Suprapubic skin (tissue), 3 donors: ENCODE data around the gene EPB41L1.

Source experiments
- CTCF ChIP-seq, 2 donors: fragments of 200-600 bp in 1 of 2; fragments of 450-650 bp in 1 of 2; sonication (generic) in 1 of 2; IDR thresholded peaks; one replicate each; pipeline ENCODE4 v1.5.1; 2016 to 2019; ENCODE audit warnings: antibody characterized with exemption in 2 of 2, mild to moderate bottlenecking in 1 of 2, moderate library complexity in 1 of 2
- POLR2A ChIP-seq, 2 donors: fragments of 450-650 bp; IDR thresholded peaks; one replicate each; pipeline ENCODE4 v1.6.1; 2017; ENCODE audit warnings: antibody characterized with exemption in 2 of 2, mild to moderate bottlenecking in 2 of 2, moderate library complexity in 2 of 2

- TF ChIP-seq CTCF (IDR thresholded peaks at IDR 0.05) (no peak), POLR2A (IDR thresholded peaks at IDR 0.05) (no peak)
Measured at GRCh38 chr20:36149012-36149411, 5.5 kb upstream of the EPB41L1 start.
